ENCODE measurements around the gene NKX1-1. TPM values are rescaled to one million over a fixed set of nuclear protein-coding genes. Genes with fewer than 3 reads are reported as not detected.

NKX1-1 gene
- total and polyA plus RNA-seq, 4 donors = not detected

DNA sequence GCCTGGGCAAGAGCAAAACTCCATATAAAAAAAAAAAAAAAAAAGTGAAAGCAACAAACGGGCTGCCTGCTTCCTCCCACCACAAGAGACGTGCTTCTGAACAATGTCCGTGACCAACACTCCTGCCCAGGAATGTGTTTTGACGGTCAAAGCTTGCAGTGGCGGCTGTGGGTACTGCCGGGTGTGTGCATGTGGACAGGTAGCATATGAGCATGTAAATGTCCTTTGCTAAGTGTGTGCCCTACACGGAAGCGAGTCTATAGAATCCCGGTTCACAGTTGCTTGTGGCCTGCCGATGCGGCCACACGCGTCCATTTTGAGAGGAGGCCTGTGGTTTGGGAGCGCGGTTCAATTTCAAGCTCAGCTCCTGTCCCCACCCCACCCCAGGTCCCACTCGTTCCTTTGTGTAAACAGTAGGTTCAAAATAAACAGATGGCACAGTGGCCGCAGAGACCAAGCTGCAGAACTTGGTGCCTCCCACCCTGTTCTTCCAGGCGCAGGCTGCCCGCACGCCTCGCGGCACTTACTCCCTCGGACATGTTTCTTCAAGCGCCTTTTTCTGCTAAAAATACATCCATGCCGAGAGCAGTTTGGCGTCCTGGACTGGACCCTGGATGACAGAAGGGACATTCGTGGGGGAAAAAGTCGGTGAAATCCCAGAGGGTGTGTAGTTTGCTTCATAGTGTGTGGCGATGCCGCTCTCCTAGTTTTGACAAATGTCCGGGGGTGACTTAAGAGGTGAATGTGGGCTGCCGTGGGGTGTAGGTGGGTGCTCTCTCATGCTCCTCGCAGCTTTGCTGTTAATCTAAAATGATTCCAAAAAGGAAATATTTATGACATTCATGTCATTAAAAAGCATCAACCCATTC is 11.5 kb upstream of the NKX1-1 start:
- WGBS, 2 donors = 74 to 84% methylated on average over 33 of the region's 33 CpGs
- Histone ChIP-seq H3K27me3 (ENCODE audit: control insufficient read depth in 3 of 3, insufficient read depth in 3 of 3, low read length in 2 of 3) (peaks cover 0 to 60% (median 22%) of the 10 kb centered on the region in 3 donors), H3K9me3 (ENCODE audit: control insufficient read depth in 4 of 4, insufficient read depth in 3 of 4, low read length in 3 of 4) (peaks cover 0 to 17% (median 0%) of the 10 kb centered on the region in 4 donors), H3K4me1 (ENCODE audit: control insufficient read depth in 5 of 5, insufficient read depth in 5 of 5, low read length in 5 of 5) (no peaks in the 10 kb centered on the region), H3K4me3 (no peak overlapping the region), H3K27ac (ENCODE audit: low read depth in 1 of 2, low read length in 1 of 2) (no peak overlapping the region), H3K9ac (ENCODE audit: insufficient read depth in 1 of 2, low read length in 2 of 2) (no peak overlapping the region), H3K36me3 (ENCODE audit: control insufficient read depth in 4 of 4, insufficient read depth in 4 of 4, low read length in 4 of 4) (no peaks in the 10 kb centered on the region)
- TF ChIP-seq, protein P1, sequence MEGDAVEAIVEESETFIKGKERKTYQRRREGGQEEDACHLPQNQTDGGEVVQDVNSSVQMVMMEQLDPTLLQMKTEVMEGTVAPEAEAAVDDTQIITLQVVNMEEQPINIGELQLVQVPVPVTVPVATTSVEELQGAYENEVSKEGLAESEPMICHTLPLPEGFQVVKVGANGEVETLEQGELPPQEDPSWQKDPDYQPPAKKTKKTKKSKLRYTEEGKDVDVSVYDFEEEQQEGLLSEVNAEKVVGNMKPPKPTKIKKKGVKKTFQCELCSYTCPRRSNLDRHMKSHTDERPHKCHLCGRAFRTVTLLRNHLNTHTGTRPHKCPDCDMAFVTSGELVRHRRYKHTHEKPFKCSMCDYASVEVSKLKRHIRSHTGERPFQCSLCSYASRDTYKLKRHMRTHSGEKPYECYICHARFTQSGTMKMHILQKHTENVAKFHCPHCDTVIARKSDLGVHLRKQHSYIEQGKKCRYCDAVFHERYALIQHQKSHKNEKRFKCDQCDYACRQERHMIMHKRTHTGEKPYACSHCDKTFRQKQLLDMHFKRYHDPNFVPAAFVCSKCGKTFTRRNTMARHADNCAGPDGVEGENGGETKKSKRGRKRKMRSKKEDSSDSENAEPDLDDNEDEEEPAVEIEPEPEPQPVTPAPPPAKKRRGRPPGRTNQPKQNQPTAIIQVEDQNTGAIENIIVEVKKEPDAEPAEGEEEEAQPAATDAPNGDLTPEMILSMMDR (IDR thresholded peaks at IDR 0.05; ENCODE audit: control extremely low read depth, extremely low read depth) = no peak
- ATAC-seq (ENCODE audit: insufficient read depth, low FRiP score) = no peak
- peak in 1 of 3 donors; percentile 7 for DNase-seq

DNA sequence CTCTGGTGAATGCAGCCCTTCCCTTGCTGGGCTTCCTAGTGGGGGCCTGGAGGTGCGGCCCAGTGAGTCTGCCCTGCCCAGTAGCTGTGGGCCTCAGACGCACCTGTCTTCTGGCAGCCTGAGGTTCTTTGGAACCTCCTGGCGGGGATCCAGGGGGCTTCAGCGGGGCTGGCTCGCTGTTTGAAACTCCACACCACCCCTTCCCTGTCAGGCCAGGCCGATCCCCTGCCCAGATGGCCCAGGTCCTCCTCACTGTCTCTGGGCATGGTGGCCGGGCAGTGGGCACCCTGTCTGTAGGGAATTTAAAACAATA is 10.7 kb upstream of the NKX1-1 start:
- H3K9me3 ChIP-seq (ENCODE audit: control insufficient read depth in 4 of 4, insufficient read depth in 3 of 4, low read length in 3 of 4) = peaks cover 0 to 17% (median 0%) of the 10 kb centered on the region in 4 donors
- no peaks in the 10 kb centered on the region for H3K4me1 ChIP-seq (ENCODE audit: control insufficient read depth in 5 of 5, insufficient read depth in 5 of 5, low read length in 5 of 5)
- ATAC-seq (ENCODE audit: insufficient read depth, low FRiP score) (no peak), DNase-seq (no peak)
- WGBS, 2 donors = 63 to 80% methylated on average over 7 of the region's 7 CpGs
- H3K36me3 ChIP-seq (ENCODE audit: control insufficient read depth in 4 of 4, insufficient read depth in 4 of 4, low read length in 4 of 4) = no peaks in the 10 kb centered on the region
- no peak overlapping the region for H3K27ac ChIP-seq (ENCODE audit: low read depth in 1 of 2, low read length in 1 of 2)
- peaks cover 0 to 67% (median 28%) of the 10 kb centered on the region in 3 donors for H3K27me3 ChIP-seq (ENCODE audit: control insufficient read depth in 3 of 3, insufficient read depth in 3 of 3, low read length in 2 of 3)
- no peak overlapping the region for H3K4me3 ChIP-seq
- TF ChIP-seq, protein P1 (IDR thresholded peaks at IDR 0.05; ENCODE audit: control extremely low read depth, extremely low read depth) = no peak
- H3K9ac ChIP-seq (ENCODE audit: insufficient read depth in 1 of 2, low read length in 2 of 2) = no peak overlapping the region

DNA sequence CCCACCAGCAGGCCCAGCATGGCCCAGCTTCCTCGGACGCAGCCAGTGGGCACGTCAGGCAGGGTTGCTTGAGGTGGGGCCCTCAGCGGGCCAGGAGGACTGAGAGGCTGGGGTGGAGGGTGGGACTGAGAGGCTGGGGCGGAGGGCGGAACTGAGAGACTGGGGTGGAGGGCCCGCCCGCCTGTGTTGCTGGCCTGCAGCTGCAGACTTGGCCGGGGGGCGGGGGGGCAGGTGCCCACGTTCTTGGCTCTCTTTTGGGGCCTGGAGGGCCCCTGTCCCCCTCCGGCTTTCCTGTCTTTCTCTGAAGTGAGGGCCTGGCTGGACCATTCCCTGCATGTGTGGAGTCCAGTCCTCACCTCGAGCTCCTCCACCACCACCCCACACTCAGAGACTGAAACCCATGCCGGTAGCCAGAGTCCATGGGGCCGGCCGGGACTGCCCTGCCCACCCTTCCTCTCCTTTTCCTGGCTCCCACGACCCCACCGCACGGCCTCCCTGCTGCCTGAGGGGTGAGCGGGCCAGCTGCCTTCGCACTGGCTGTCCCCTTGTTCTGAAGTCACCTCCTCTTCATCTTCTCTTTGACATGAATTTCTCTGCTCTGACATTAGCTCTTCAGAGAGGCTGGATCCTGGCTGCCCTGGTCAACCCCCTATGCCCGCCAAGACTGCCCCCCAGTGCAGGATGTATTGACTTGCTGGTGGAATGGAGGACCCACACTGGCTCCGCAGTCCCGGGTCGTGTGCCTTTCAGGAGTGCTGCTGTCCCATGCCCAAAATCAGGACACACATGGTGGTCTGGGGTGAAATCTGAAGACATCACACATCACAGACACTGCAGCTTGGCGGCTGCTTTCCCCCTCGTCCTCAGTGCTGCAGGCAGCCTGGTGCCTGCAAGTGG is 10.1 kb upstream of the NKX1-1 start:
- DNase-seq = peak in 1 of 3 donors; percentile 7
- ATAC-seq (ENCODE audit: insufficient read depth, low FRiP score) = no peak
- H3K27ac ChIP-seq (ENCODE audit: low read depth in 1 of 2, low read length in 1 of 2) = no peak overlapping the region
- no peaks in the 10 kb centered on the region for H3K36me3 ChIP-seq (ENCODE audit: control insufficient read depth in 4 of 4, insufficient read depth in 4 of 4, low read length in 4 of 4)
- 56 to 58% methylated on average over 23 to 27 of the region's 27 CpGs for WGBS, 2 donors
- H3K27me3 ChIP-seq (ENCODE audit: control insufficient read depth in 3 of 3, insufficient read depth in 3 of 3, low read length in 2 of 3) = peaks cover 0 to 71% (median 28%) of the 10 kb centered on the region in 3 donors
- H3K4me1 ChIP-seq (ENCODE audit: control insufficient read depth in 5 of 5, insufficient read depth in 5 of 5, low read length in 5 of 5) = no peaks in the 10 kb centered on the region
- H3K4me3 ChIP-seq = no peak overlapping the region
- TF ChIP-seq, protein P1 (IDR thresholded peaks at IDR 0.05; ENCODE audit: control extremely low read depth, extremely low read depth) = no peak
- H3K9me3 ChIP-seq (ENCODE audit: control insufficient read depth in 4 of 4, insufficient read depth in 3 of 4, low read length in 3 of 4) = peaks cover 0 to 18% (median 0%) of the 10 kb centered on the region in 4 donors
- no peak overlapping the region for H3K9ac ChIP-seq (ENCODE audit: insufficient read depth in 1 of 2, low read length in 2 of 2)
